ENCODE results near the gene LIN28A. TPM values are rescaled to one million over a fixed set of nuclear protein-coding genes. Genes with fewer than 3 reads are reported as not detected.

LIN28A gene
- polyA plus RNA-seq, 1 donor = 0.15 TPM

DNA sequence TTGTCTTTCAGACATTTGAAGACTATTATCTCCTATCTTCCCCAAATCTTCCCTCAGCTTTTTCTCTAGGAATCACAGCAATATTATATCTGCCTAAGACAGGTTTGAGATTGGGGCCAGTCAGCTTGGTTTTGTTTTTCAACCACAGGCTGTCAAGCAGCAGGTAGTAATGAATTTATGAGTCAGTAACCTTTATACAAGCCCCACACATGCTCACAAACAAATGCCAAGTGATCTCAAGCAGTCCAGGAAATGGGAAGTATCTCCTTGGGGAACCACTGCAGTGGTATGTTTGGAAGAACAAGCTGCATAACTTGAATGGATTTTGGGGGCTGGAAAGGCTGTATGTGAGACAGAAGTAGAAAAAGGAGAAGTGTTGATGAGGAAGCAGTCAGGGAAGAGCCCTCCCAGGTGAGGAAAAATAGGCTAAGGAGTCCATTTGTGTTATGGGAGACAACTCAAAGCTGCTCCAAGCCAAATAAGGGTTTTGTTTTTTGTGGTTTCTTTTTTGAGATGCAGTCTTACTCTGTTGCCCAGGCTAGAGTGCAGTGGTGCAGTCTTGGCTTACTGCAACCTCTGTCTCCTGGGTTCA, 23.6 kb downstream of the LIN28A start:
- no peak for DNase-seq

DNA sequence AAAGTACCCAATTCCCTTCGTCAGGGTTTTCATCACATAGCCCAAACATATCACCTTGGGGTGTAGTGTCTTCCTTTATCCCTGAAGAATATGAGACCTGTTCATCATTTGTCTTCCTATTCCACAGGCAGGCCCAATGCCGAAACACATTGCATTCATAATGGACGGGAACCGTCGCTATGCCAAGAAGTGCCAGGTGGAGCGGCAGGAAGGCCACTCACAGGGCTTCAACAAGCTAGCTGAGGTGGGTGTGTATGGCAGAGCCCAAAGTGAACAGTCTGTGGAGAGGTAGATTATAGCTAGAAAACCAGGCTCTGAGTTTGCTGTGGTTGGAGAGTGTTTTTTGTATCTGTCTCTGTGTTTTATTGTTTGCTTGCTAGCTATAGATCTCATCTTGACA, 27.4 kb downstream of the LIN28A start:
- no peak for DNase-seq

DNA sequence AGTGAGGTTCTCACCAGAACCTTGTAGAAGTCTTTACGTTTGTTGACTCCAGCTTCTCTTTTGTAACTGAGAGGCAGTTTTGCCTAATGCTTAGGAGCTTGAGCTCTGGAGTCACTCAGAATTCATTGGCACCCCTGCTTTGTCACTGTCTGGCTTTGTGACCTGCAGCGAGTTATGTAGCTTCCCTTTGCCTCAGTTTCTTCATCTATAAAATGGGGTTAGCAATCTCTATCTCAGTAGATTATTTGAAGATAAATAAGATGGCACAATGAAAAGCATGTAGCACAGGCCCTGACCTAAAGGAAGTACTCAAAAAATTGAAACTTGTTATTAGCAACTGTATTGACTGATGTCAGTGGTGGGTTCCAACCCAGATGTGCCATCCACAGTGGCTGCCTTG, 29.6 kb downstream of the LIN28A start:
- no peak for DNase-seq

DNA sequence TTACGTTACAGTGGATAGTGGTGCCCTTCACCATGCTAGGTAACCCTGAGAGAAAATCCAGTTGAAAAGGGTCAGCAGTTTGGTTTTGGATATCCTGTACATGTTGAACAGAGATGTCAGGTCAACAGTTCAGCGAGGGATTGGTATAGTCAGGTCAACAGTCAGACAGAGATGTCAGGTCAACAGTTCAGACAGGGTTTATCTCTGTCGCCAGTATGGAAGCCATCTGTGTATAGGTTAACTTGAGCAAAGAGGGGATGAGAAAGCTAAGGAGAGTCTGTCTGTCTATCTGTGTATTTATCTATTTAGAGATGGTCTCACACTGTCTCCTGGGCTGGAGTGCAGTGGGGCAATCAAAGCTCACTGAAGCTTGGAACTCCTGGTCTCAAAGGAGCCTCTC, 39.3 kb downstream of the LIN28A start:
- no peak for DNase-seq

DNA sequence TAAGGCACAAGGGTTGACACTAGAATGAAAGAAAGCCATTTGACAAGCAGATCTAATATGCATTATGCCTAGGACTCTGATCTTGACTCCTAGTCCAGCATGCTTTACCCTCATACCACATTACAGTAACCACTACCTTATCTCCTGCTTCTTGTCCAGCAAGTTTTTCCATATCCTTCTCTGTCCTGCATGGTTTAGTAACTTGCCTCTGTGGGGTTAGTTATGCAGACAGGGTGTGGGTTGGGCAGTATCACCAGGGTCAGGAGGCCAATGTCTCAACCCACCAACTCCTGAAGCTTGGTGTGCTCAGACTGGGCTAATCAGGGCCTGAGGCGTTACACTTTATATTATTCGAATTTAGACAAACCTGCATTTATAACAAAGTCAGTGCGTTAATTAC, 40.3 kb downstream of the LIN28A start:
- no peak for DNase-seq

DNA sequence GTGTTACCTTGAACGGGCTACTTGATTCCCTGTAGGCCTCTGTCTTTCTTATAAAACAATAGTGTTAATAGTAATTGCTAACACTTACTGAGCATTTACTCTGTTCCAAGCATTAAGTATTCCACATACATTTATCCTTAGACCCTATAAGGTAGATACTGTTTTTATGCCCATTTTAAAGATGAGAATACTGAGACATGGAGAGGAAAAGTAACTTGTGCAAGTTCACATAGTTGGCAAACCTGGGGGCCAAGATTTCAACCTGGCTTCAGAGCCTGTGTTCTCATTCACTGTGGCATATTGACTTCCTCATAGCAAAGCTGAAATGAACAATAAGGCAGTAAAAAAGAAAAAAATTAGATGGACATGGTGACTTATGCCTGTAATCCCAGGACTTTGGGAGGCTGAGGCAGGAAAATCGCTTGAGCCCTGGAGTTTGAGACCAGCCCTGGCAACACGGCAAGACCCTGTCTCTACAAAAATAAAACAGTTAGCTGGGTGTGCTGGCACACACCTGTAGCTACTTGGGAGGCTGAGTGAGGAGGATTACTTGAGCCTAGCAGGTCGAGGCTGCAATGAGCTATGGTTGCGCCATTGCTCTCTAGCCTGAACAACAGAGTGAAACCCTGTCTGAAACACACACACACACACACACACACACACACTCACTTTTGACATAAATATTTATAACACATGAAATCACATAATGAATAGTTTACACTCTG, 42.0 kb downstream of the LIN28A start:
- DNase-seq = no peak

DNA sequence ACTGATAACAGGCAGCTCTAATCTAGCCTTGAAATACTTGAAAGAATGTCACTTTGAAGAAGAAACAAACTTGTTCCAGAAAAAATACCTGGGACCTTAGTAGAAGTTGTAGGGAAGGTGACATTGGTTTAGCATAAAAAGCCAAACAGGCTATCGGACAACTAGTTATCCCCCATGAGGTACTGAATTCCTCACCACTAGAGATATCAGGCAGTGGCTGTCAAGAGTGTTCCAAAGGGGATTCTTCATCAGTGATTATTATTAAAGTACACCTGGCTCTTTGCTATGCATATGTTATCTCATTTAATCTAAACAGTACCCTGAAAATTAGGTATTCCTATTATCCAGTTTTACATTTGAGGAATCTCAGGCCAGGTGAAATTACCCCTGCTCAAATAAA, 48.5 kb downstream of the LIN28A start:
- no peak for DNase-seq

DNA sequence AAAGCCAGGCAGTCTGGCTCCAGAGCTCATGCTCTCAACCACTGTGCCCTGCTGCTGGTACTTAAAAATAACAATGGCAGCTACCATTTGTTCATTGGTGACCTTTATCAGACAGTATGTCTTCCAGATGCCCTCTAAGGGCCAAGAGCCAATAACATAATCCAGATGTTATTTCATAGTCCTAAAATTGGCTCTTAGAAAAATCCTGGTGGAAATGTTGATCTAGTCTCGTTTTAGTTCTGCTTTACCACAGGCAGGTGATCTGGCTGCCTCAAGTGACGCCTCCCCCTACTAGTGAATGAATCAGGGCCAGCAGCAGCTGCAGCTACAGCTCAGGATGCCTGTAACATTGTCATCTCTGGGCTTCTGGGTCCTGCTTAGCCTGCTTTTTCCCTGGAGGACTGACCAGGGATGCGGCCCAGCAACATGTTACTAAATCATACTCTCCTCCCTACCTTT, 49.0 kb downstream of the LIN28A start:
- no peak for DNase-seq

GRCh38 chr1:26468911-26469310, 58.3 kb downstream of the LIN28A start:
- no peak for DNase-seq

GRCh38 chr1:26469558-26469957, 58.9 kb downstream of the LIN28A start:
- DNase-seq = no peak

GRCh38 chr1:26470878-26471497, 60.4 kb downstream of the LIN28A start:
- DNase-seq = no peak

- peak; percentile 57 for DNase-seq
These were observed 61.1 kb downstream of the LIN28A start for GRCh38 chr1:26471498-26472319.

- DNase-seq = peak; percentile 95
These were observed 61.8 kb downstream of the LIN28A start, which contains the start of gene HMGN2 for GRCh38 chr1:26472320-26472900. Gene HMGN2, plus strand, starts transcription at chr1:26472440. Its CDS starts 173 bp downstream, at chr1:26472613.

- DNase-seq = peak; percentile 93
These were observed 62.6 kb downstream of the LIN28A start for GRCh38 chr1:26472901-26473845.

DNA sequence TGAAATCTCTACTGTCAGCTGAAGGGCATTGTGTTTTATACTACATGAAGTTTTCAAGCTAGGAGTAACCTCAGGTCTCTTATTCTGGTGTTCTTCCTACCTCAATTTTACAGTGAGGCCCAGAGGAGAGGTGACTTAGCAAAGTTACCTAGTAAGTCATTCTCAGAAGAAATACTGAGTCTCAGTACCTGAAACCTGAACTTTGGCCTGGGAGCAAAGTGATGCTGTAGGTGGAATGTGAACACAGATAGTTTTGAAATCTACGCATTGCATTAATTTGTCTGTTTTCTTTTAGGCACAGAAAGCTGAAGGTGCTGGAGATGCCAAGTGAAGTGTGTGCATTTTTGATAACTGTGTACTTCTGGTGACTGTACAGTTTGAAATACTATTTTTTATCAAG, 64.2 kb downstream of the LIN28A start:
- DNase-seq = no peak

DNA sequence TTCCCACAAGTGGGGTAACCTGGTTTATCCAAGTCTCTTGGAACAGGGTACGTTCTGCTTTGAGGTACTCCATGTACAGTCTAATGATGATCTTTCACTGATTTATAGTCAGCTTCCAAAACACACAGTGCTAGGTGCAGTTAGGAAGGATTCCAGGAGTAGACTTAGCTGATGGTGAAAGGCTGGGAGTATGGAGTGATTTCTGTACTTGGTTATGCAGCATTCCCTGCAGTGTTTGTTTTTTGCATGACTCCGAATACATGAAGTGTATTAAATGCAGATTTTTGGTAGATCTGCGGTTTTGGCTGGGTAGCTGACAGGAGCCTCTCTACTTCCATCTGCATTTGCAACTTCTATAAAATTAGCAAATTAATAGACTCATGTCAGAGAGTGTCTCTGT, 65.4 kb downstream of the LIN28A start:
- no peak for DNase-seq

DNA sequence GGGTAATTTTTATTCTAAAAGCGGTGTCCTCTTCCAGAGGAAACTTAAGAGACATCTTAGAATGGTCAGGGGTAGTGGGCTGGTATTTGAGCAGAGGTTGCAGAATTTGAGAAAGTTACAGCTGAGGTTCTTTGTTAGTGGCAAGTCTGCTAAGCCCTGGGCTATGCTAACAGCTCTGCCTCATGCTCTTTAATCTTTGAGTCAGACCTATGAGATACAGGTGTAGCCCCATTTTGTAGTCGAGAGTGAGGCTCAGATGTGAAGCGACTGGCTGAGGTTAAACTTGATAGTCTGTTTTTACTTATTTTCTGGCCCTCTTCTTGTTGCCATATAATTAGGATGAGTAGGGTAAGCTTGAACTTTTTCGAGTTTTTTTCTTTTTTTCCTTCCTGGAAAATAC, 66.3 kb downstream of the LIN28A start:
- DNase-seq = no peak

DNA sequence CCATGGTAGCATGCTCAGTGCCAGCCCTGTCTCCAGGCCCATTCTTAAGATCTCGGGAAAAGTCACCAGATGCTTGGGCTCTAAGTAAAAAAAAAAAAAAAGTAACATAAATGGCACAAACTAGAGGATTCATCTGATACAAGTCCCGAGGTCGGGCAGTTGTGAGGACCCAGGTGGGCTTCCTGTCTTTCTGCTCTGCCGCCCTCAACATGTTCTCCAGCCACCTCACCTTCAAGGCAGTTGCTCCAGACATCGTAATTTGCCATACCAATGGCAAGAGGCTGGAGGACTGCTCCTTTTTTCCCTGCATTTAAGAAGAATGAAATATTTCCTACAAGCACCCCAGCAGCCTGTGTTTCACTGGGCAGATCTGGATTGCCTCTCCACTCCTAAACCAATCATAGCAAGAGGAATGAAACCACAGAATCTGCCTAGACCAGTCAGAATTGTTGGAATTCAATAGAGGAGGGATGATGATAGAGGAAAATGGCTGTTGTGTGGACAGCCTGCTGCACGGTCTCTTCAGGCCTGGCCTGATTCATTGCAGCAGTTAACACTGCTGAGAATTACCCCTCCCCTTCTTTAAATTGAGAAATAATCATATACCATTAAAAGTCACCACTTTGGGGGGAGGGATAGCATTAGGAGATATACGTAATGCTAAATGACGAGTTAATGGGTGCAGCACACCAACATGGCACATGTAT, 67.0 kb downstream of the LIN28A start:
- DNase-seq = no peak

DNA sequence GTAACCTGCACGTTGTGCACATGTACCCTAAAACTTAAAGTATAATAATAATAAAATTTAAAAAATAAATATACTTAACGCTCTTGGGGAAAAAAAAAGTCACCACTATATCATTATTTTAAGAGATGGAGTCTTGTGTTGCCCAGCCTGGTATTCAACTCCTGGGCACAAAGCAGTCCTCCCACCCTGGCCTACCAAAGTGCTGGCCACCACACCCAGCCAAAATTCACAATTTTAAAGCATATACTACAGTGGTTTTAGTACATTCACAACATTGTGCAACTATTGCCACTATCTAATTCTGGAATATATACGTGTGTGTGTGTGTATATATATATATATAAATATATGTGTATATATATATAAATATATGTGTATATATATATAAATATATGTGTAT, 67.5 kb downstream of the LIN28A start:
- DNase-seq = no peak

- no peak for DNase-seq
These were observed 68.4 kb downstream of the LIN28A start for GRCh38 chr1:26478988-26479387.

Measured in left kidney (tissue), 2 donors.